Effector memory CD8-positive, alpha-beta T cell (primary cell): ENCODE measurements around the gene AP5S1.

Experiments
- ATAC-seq: fragments of 150-1000 bp; cut with Tn5 transposase; replicated peaks from 2 replicates; pipeline ENCODE4 v1.10.0; 2021; ENCODE audit warnings: mild to moderate bottlenecking, moderate library complexity
- DNase-seq, 3 experiments: peaks; one replicate each; pipeline ENCODE4 v3.0.0; 2021
- H3K27ac Mint-ChIP-seq, 2 donors: one replicate each; pipeline ENCODE4 v1.8.0; 2022; ENCODE audit warnings: mild to moderate bottlenecking in 2 of 2, mixed read lengths in 2 of 2, moderate library complexity in 2 of 2
- H3K27me3 Mint-ChIP-seq, 2 donors: one replicate each; pipeline ENCODE4 v1.8.0; 2022; ENCODE audit warnings: mixed read lengths in 2 of 2
- H3K36me3 Mint-ChIP-seq: one replicate; pipeline ENCODE4 v1.8.0; 2022; ENCODE audit warnings: mild to moderate bottlenecking, moderate library complexity, mixed read lengths; ENCODE audit not compliant: insufficient read depth
- H3K4me1 Mint-ChIP-seq, 2 donors: one replicate each; pipeline ENCODE4 v1.8.0; 2022; ENCODE audit warnings: low read depth in 2 of 2, mixed read lengths in 2 of 2
- H3K4me3 Mint-ChIP-seq, 2 donors: one replicate each; pipeline ENCODE4 v1.8.0; 2022; ENCODE audit warnings: mild to moderate bottlenecking in 2 of 2, mixed read lengths in 2 of 2, moderate library complexity in 2 of 2
- H3K9me3 Mint-ChIP-seq, 2 donors: one replicate each; pipeline ENCODE4 v1.8.0; 2022; ENCODE audit warnings: mixed read lengths in 2 of 2
- total RNA-seq, 9 experiments: gene quantifications; one replicate each; lab custom pipeline; 2026; lab: John Stamatoyannopoulos, UW

AP5S1 gene, protein sequence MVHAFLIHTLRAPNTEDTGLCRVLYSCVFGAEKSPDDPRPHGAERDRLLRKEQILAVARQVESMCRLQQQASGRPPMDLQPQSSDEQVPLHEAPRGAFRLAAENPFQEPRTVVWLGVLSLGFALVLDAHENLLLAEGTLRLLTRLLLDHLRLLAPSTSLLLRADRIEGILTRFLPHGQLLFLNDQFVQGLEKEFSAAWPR
- 7.4 to 24.0 (median 14.3) reads per million in 9 experiments for total RNA-seq

DNA sequence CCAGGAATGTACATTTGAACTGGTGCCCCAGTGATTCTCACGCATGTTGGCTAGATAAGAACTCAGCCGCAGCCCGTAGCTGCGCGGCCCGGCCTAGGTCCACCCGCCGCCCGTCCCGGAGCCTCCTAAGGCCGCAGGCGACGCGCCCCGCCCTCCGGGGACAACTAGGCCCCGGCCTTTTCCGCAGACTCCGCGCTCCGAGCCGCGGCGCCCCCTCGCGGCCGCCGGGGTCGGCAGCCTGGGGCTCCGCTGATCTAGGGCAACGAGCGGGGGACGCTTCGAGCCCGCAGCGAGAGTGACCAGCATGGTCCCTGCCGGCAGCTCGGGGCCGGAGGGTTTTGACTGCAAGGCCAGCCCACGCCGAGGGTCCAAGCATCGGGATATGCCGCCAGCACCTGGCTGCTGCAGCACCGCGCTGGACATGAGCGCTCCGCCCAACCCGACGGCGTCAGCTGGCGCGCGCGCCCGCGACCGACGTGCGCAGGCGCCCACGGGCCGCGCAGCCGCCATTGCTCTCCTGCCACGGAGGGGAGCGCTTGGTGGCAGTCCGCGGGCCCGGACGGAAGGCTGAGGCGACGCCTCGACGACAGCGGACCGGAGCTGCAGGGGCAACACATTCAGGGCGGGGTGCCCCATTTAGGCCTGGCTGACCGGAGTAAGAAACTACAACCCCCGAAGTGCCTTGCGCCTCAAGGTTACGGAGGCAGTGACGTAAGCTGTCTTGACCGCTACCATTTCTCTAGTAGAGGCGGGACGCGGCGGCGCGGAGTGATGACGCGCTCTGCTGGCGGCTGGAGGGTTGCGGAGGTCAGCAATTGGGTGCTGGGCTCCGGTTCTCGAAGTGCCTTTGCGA lies at the start of gene AP5S1:
AP5S1 (plus strand) TSS at position 500 of the 853 bp plus-strand sequence. CDS start 1,571 bp downstream, outside the sequence.
- peaks cover 43 to 57% of the 10 kb centered on the region in 2 donors for H3K4me1 Mint-ChIP-seq
- ATAC-seq (peak; percentile 80), DNase-seq (peak; percentile 89 to 93 (median 91))
- peak within 1 kb of the TSS; percentile 98 to 99 for H3K27ac Mint-ChIP-seq
- H3K36me3 Mint-ChIP-seq, result peaks cover 34% of the 10 kb centered on the region
- no peaks in the 10 kb centered on the region for H3K9me3 Mint-ChIP-seq
- peak within 1 kb of the TSS; percentile 88 to 91 for H3K4me3 Mint-ChIP-seq
- H3K27me3 Mint-ChIP-seq, result no peaks in the 10 kb centered on the region

GRCh38 chr20:3771552-3772058 lies 48.7 kb upstream of the AP5S1 start:
- peaks cover 0 to 8% of the 10 kb centered on the region in 2 donors for H3K27me3 Mint-ChIP-seq
- no peak for ATAC-seq
- H3K4me3 Mint-ChIP-seq, result no peak overlapping the region
- no peak for DNase-seq
- peaks cover 22% of the 10 kb centered on the region for H3K36me3 Mint-ChIP-seq
- peaks cover 14 to 17% of the 10 kb centered on the region in 2 donors for H3K4me1 Mint-ChIP-seq
- peak overlapping the region in 1 of 2 donors; percentile 22 for H3K27ac Mint-ChIP-seq
- no peaks in the 10 kb centered on the region for H3K9me3 Mint-ChIP-seq

- H3K27me3 Mint-ChIP-seq, result peaks cover 0 to 8% of the 10 kb centered on the region in 2 donors
- ATAC-seq (no peak), DNase-seq (no peak)
- no peaks in the 10 kb centered on the region for H3K9me3 Mint-ChIP-seq
- peaks cover 17 to 21% of the 10 kb centered on the region in 2 donors for H3K4me1 Mint-ChIP-seq
- no peak overlapping the region for H3K4me3 Mint-ChIP-seq
- H3K36me3 Mint-ChIP-seq, result no peaks in the 10 kb centered on the region
- H3K27ac Mint-ChIP-seq, result no peak overlapping the region
These were observed 44.8 kb upstream of the AP5S1 start for GRCh38 chr20:3775457-3776108.

DNA sequence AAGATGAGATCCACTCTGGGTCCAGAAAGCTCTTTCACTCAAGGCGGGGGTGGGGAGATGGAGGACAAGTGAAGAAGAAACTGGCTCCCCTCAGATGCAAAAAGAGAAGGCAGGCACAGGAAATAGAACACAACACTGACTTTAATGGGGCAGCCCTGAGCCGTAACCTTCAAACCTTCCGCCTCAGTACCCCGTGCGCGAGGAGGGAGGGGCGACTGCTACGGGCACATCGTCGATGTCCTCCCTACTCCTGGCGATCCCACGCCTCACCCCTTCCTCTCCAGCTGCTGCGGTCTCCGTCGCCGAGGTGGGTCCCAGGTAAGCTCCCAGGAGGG lies 43.0 kb upstream of the AP5S1 start:
- no peak for DNase-seq
- Mint-ChIP-seq H3K27me3 (peaks cover 0 to 5% of the 10 kb centered on the region in 2 donors), H3K9me3 (no peaks in the 10 kb centered on the region), H3K27ac (peak overlapping the region in 1 of 2 donors; percentile 42), H3K4me1 (peaks cover 30 to 37% of the 10 kb centered on the region in 2 donors), H3K36me3 (no peaks in the 10 kb centered on the region), H3K4me3 (peak overlapping the region; percentile 83 to 86)
- peak; percentile 62 for ATAC-seq

DNA sequence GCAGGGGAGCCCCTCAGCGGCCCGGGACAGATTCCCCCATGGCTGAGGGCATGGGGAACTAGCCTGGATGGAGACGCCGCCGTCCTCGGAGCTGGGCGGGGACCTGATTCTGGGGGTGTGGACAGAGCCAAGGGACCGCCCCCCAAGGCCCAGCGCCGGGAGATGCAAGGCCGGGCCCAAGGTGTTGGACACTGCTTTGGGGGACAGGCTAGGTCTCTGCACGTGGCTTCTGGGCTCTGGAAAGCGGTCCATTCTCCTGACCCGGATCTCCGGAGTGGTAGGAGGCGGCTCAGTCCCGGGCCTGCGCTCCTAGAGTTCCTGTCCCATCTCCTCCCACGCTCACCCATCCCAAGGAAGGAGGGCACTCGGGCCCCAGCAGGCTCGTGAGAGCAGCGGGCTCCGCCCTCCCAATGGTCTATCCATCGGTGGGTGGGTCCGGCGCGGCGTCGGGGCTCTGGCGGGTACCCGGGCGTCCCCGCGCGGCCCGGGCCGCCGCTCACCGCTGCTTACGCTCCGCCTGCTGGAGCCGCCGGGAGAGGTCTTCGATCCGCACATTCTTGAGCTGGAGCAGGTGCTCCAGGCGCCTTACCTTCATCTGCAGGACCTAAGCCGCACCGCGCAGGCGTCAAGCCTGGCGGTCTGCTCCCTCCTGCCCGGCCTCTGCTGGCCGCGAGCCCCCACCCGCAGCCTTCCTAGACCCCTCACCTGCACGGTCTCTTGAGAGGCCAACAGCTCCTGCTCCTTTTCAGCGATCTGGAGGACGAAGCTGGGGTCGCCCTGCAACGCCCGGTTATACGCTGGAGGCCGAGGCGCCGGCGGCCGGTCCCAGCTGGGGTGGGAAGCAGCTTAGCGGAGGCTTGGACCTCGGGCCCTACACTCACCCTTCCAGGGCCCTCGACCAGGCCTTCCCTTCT lies 42.4 kb upstream of the AP5S1 start:
- Mint-ChIP-seq H3K36me3 (no peaks in the 10 kb centered on the region), H3K4me3 (peak overlapping the region; percentile 83 to 86), H3K4me1 (peaks cover 30 to 37% of the 10 kb centered on the region in 2 donors), H3K27me3 (no peaks in the 10 kb centered on the region), H3K27ac (peak overlapping the region in 1 of 2 donors; percentile 42), H3K9me3 (no peaks in the 10 kb centered on the region)
- DNase-seq (peak in 2 of 3 experiments; percentile 31 to 36), ATAC-seq (peak; percentile 75)

- peaks cover 36 to 43% of the 10 kb centered on the region in 2 donors for H3K4me1 Mint-ChIP-seq
- no peak for DNase-seq
- H3K9me3 Mint-ChIP-seq, result no peaks in the 10 kb centered on the region
- no peak overlapping the region for H3K27ac Mint-ChIP-seq
- no peak for ATAC-seq
- H3K36me3 Mint-ChIP-seq, result no peaks in the 10 kb centered on the region
- no peaks in the 10 kb centered on the region for H3K27me3 Mint-ChIP-seq
- H3K4me3 Mint-ChIP-seq, result peak overlapping the region; percentile 83 to 86
These were observed 41.4 kb upstream of the AP5S1 start for GRCh38 chr20:3778976-3779375.

- ATAC-seq (peak; percentile 32), DNase-seq (peak in 1 of 3 experiments; percentile 28)
- H3K9me3 Mint-ChIP-seq, result no peaks in the 10 kb centered on the region
- peaks cover 14% of the 10 kb centered on the region for H3K36me3 Mint-ChIP-seq
- peak within 1 kb of the TSS; percentile 72 to 87 for H3K27ac Mint-ChIP-seq
- no peaks in the 10 kb centered on the region for H3K27me3 Mint-ChIP-seq
- H3K4me3 Mint-ChIP-seq, result peak within 1 kb of the TSS; percentile 69 to 71
- peaks cover 45 to 52% of the 10 kb centered on the region in 2 donors for H3K4me1 Mint-ChIP-seq
These were observed 39.0 kb upstream of the AP5S1 start, which contains the start of gene SPEF1 for GRCh38 chr20:3781153-3781910. SPEF1 (minus strand) TSS chr20:3781448; CDS start chr20:3781287, 161 bp downstream.

DNA sequence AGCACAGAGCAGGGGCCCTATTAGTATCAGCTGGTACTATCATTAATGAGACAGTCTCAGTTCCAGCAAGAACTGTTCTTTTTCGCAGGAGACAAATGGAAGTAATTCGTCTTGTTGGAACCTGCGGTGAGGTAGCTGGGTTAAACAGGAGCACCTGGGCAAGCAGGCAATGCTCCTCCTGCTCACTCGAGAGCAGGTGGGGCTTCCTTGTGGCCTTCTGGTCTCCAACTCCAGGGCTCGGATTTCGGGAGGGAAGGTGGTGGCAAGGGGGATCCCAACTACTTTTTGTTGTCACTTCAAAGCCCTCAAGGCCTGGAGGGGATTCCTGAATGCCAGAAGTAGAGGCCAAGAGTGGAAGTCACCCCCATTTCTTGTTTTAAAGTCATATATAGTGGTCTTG lies 37.8 kb upstream of the AP5S1 start:
- no peak for ATAC-seq

DNA sequence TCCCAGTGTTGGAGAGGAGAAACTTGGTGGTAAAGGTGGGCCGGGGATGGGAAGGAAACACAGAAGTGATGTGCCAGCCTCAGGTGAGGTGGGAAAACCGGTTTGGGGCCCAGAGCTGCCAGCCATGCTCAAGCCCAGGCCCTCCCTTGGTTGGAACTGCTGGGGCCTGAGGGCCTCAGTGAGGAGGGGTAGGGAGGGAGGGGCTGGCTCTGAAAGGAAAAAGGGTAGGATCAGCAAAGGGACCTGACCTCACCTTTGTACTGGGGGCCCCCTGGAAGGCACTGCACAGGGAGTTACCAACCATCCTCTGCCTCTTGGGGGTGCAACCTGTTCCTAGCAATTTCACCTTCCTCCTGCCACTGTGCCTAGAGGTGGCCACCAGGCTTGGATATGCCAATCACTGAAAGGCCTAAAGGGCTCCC lies 37.3 kb upstream of the AP5S1 start:
- Mint-ChIP-seq H3K36me3 (peaks cover 14% of the 10 kb centered on the region), H3K9me3 (no peaks in the 10 kb centered on the region), H3K4me3 (no peak overlapping the region), H3K27ac (no peak overlapping the region), H3K27me3 (no peaks in the 10 kb centered on the region), H3K4me1 (peaks cover 41 to 52% of the 10 kb centered on the region in 2 donors)
- DNase-seq, result no peak
- no peak for ATAC-seq

More for the DNA sequence above, 37.8 kb upstream of the AP5S1 start:
- no peak overlapping the region for H3K4me3 Mint-ChIP-seq
- peaks cover 14% of the 10 kb centered on the region for H3K36me3 Mint-ChIP-seq
- DNase-seq, result no peak
- H3K9me3 Mint-ChIP-seq, result no peaks in the 10 kb centered on the region
- H3K27ac Mint-ChIP-seq, result peak overlapping the region; percentile 72 to 87
- no peaks in the 10 kb centered on the region for H3K27me3 Mint-ChIP-seq
- H3K4me1 Mint-ChIP-seq, result peaks cover 39 to 49% of the 10 kb centered on the region in 2 donors

GRCh38 chr20:3783511-3784195 lies 36.7 kb upstream of the AP5S1 start:
- H3K27me3 Mint-ChIP-seq, result no peaks in the 10 kb centered on the region
- DNase-seq (no peak), ATAC-seq (no peak)
- peaks cover 14% of the 10 kb centered on the region for H3K36me3 Mint-ChIP-seq
- H3K4me1 Mint-ChIP-seq, result peaks cover 39 to 50% of the 10 kb centered on the region in 2 donors
- no peak overlapping the region for H3K27ac Mint-ChIP-seq
- H3K9me3 Mint-ChIP-seq, result no peaks in the 10 kb centered on the region
- no peak overlapping the region for H3K4me3 Mint-ChIP-seq

DNA sequence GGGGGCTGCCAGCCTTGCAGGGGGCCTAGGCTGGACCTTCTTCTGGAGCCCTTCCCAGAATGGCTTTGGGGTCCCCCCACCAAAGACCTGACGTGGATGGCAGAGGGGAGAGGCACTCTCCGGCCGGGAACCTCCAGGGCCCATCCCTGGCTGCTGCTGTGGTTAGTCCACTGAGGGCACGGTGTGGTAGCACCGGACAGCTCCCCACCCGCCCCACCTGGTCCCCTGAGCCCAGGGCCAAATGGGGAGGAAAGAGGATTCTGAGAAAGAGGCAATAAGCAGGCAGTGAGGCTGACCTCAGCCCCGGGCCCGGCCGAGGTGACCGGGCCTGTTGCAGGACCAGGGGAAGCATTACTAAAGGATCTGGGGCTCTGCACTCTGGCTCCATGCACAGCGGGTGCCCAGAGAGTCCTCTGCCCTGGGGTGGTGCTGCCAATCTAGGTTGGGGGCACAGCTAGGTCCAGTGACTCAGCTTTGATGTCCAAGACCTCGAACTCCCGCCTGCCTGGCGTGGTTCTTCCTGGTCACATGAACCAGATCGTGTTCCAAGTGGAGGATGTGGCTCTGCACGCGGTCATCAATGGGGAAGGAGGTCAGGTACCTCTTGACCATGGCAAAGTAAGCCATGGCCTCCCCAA lies 36.0 kb upstream of the AP5S1 start:
- DNase-seq (no peak), ATAC-seq (no peak)
- peaks cover 44 to 55% of the 10 kb centered on the region in 2 donors for H3K4me1 Mint-ChIP-seq
- H3K9me3 Mint-ChIP-seq, result no peaks in the 10 kb centered on the region
- peak overlapping the region; percentile 21 to 86 for H3K27ac Mint-ChIP-seq
- peak overlapping the region; percentile 49 to 73 for H3K4me3 Mint-ChIP-seq
- no peaks in the 10 kb centered on the region for H3K27me3 Mint-ChIP-seq
- H3K36me3 Mint-ChIP-seq, result peaks cover 14% of the 10 kb centered on the region
